Measurements from ENCODE around the gene MIPEP.
A peak's percentile ranks its signal among the peaks of the same experiment; 100 is the strongest.

MIPEP gene

GRCh38 chr13:23805122-23805521 lies 84.1 kb downstream of the MIPEP start:
- no peak for DNase-seq

- DNase-seq, result no peak
Measured at GRCh38 chr13:23804166-23804565, 85.0 kb downstream of the MIPEP start.

GRCh38 chr13:23801141-23801540 lies 88.1 kb downstream of the MIPEP start:
- DNase-seq, result no peak

GRCh38 chr13:23799945-23800344 lies 89.3 kb downstream of the MIPEP start:
- DNase-seq, result no peak

GRCh38 chr13:23797276-23797903 lies 91.8 kb downstream of the MIPEP start:
- no peak for DNase-seq

GRCh38 chr13:23796551-23796950 lies 92.6 kb downstream of the MIPEP start:
- DNase-seq, result peak; percentile 66

- peak; percentile 60 for DNase-seq
Measured at GRCh38 chr13:23794267-23795161, 94.7 kb downstream of the MIPEP start.

GRCh38 chr13:23793711-23794110 lies 95.5 kb downstream of the MIPEP start:
- DNase-seq, result no peak

GRCh38 chr13:23792680-23793079 lies 96.5 kb downstream of the MIPEP start:
- no peak for DNase-seq

GRCh38 chr13:23790577-23791170 lies 98.5 kb downstream of the MIPEP start:
- DNase-seq, result peak; percentile 34

GRCh38 chr13:23789576-23790346 lies 99.4 kb downstream of the MIPEP start:
- no peak for DNase-seq

- no peak for DNase-seq
Measured at GRCh38 chr13:23788459-23788858, 100.7 kb downstream of the MIPEP start.

- DNase-seq, result no peak
Measured at GRCh38 chr13:23787464-23787863, 101.7 kb downstream of the MIPEP start.

GRCh38 chr13:23786607-23787006 lies 102.6 kb downstream of the MIPEP start:
- DNase-seq, result no peak

- DNase-seq, result no peak
Measured at GRCh38 chr13:23778879-23779278, 110.3 kb downstream of the MIPEP start.

- DNase-seq, result no peak
Measured at GRCh38 chr13:23778002-23778652, 111.1 kb downstream of the MIPEP start.

GRCh38 chr13:23777575-23777870 lies 111.7 kb downstream of the MIPEP start:
- no peak for DNase-seq

- no peak for DNase-seq
Measured at GRCh38 chr13:23776698-23777574, 112.3 kb downstream of the MIPEP start.

- DNase-seq, result no peak
Measured at GRCh38 chr13:23772717-23773116, 116.5 kb downstream of the MIPEP start.

- peak; percentile 33 for DNase-seq
Measured at GRCh38 chr13:23771956-23772355, 117.2 kb downstream of the MIPEP start.

- DNase-seq, result peak; percentile 79
Measured at GRCh38 chr13:23771552-23771951, 117.6 kb downstream of the MIPEP start.

GRCh38 chr13:23770973-23771372 lies 118.2 kb downstream of the MIPEP start:
- DNase-seq, result no peak

Data from kidney glomerular epithelial cell (primary cell).